ENCODE measurements around the gene CHCHD4.

Gene CHCHD4

DNA sequence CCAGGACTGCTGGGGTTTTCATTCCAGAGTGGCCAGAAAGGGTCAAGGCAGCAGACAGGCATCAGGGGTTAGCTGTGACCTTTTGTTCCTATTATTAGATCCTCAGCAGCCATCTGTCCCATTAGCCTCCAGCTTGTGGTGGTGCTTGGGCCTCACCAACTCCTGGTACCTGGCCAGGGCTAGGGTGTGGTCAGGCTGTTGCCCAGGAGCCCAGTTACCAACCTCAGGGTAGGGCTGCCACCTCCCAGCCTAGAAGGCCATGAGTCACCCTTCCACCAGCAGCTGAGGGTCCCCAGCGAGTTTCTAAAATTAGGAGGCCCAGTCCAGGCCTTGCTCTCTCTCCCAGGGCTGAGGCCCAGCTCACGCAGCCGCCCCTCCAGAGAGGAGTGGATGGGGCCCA lies 12.3 kb upstream of the CHCHD4 start:
- Histone ChIP-seq H3K4me2 (ENCODE audit: low read depth, low read length, poor library complexity, severe bottlenecking) (no peak overlapping the region), H3F3A (ENCODE audit: insufficient read depth) (no peaks in the 10 kb centered on the region), H3K27me3 (ENCODE audit: low read length) (no peaks in the 10 kb centered on the region), H3K4me3 (ENCODE audit: insufficient read depth, low read length, poor library complexity, severe bottlenecking) (no peak overlapping the region), H3K9ac (ENCODE audit: low read length) (no peak overlapping the region), H3K79me2 (ENCODE audit: insufficient read depth, low read length) (no peaks in the 10 kb centered on the region), H3K9me3 (ENCODE audit: insufficient read depth, low read length) (no peaks in the 10 kb centered on the region), H3K9me2 (replicated peaks; ENCODE audit: insufficient read depth, low read length) (no peaks in the 10 kb centered on the region), H3K27ac (ENCODE audit: low read depth, low read length) (no peak overlapping the region), H4K20me1 (ENCODE audit: low read depth, low read length) (no peaks in the 10 kb centered on the region), H2AFZ (ENCODE audit: low read depth, low read length, severe bottlenecking) (no peak overlapping the region), H3K36me3 (ENCODE audit: low read length) (no peaks in the 10 kb centered on the region)
- TF ChIP-seq EZH2phosphoT487 (conservative IDR thresholded peaks at IDR 0.05; ENCODE audit: low read length): no peak
- TF ChIP-seq, protein P1, sequence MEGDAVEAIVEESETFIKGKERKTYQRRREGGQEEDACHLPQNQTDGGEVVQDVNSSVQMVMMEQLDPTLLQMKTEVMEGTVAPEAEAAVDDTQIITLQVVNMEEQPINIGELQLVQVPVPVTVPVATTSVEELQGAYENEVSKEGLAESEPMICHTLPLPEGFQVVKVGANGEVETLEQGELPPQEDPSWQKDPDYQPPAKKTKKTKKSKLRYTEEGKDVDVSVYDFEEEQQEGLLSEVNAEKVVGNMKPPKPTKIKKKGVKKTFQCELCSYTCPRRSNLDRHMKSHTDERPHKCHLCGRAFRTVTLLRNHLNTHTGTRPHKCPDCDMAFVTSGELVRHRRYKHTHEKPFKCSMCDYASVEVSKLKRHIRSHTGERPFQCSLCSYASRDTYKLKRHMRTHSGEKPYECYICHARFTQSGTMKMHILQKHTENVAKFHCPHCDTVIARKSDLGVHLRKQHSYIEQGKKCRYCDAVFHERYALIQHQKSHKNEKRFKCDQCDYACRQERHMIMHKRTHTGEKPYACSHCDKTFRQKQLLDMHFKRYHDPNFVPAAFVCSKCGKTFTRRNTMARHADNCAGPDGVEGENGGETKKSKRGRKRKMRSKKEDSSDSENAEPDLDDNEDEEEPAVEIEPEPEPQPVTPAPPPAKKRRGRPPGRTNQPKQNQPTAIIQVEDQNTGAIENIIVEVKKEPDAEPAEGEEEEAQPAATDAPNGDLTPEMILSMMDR (IDR thresholded peaks at IDR 0.05; ENCODE audit: insufficient read depth, low read length, poor library complexity, severe bottlenecking): no peak

DNA sequence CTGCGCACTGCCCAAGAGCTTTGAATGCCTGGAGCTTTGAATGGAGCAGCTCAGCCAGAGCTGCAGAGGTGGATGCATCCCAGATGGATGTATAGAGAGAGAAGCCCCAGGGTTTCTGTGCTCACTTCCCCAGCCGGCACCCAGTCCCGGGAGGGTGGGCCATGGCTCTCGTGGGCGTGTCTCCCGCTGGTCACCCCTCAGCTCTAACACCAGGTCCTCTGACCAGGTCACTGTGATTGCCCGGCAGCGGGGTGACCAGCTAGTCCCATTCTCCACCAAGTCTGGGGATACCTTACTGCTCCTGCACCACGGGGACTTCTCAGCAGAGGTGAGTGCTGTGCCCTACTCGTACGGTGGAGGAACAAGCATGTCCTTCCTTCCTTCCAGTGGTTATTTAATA lies 10.9 kb upstream of the CHCHD4 start:
- Histone ChIP-seq H3K36me3 (ENCODE audit: low read length) (no peaks in the 10 kb centered on the region), H3K4me2 (ENCODE audit: low read depth, low read length, poor library complexity, severe bottlenecking) (no peak overlapping the region), H3K79me2 (ENCODE audit: insufficient read depth, low read length) (no peaks in the 10 kb centered on the region), H3K9me2 (replicated peaks; ENCODE audit: insufficient read depth, low read length) (no peaks in the 10 kb centered on the region), H3K9me3 (ENCODE audit: insufficient read depth, low read length) (no peaks in the 10 kb centered on the region), H3F3A (ENCODE audit: insufficient read depth) (no peaks in the 10 kb centered on the region), H3K9ac (ENCODE audit: low read length) (no peak overlapping the region), H3K27me3 (ENCODE audit: low read length) (no peaks in the 10 kb centered on the region), H3K27ac (ENCODE audit: low read depth, low read length) (no peak overlapping the region), H2AFZ (ENCODE audit: low read depth, low read length, severe bottlenecking) (no peak overlapping the region), H4K20me1 (ENCODE audit: low read depth, low read length) (no peaks in the 10 kb centered on the region), H3K4me3 (ENCODE audit: insufficient read depth, low read length, poor library complexity, severe bottlenecking) (no peak overlapping the region)
- TF ChIP-seq, protein P1 (IDR thresholded peaks at IDR 0.05; ENCODE audit: insufficient read depth, low read length, poor library complexity, severe bottlenecking): no peak
- TF ChIP-seq EZH2phosphoT487 (conservative IDR thresholded peaks at IDR 0.05; ENCODE audit: low read length): no peak

DNA sequence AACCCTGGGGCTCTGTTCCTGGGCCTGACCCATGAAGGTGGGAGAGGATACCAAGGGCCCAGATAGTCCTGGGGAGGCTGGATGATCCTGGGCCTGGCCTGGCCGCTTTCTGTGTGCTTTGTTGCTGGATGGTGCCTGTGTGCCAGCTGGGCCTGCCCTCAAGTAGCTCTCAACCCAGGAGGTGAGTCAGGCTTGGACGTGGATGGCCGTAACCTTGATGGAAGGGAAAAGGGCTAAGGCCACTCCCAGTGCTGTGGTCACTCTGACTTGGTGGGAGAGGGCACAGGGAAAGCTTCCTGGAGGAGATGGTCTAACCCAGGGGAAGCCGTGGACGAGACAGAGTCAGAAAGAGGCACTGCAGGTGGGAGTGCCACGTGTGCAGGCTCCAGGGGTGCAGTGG lies 9.6 kb upstream of the CHCHD4 start:
- H3K9me3 ChIP-seq (ENCODE audit: insufficient read depth, low read length): no peaks in the 10 kb centered on the region
- no peak overlapping the region for H3K4me2 ChIP-seq (ENCODE audit: low read depth, low read length, poor library complexity, severe bottlenecking)
- no peaks in the 10 kb centered on the region for H3K27me3 ChIP-seq (ENCODE audit: low read length)
- H3K9ac ChIP-seq (ENCODE audit: low read length): no peak overlapping the region
- no peaks in the 10 kb centered on the region for H3F3A ChIP-seq (ENCODE audit: insufficient read depth)
- no peaks in the 10 kb centered on the region for H4K20me1 ChIP-seq (ENCODE audit: low read depth, low read length)
- no peaks in the 10 kb centered on the region for H3K79me2 ChIP-seq (ENCODE audit: insufficient read depth, low read length)
- no peak overlapping the region for H3K27ac ChIP-seq (ENCODE audit: low read depth, low read length)
- no peak overlapping the region for H3K4me3 ChIP-seq (ENCODE audit: insufficient read depth, low read length, poor library complexity, severe bottlenecking)
- H3K36me3 ChIP-seq (ENCODE audit: low read length): no peaks in the 10 kb centered on the region
- H3K9me2 ChIP-seq (replicated peaks; ENCODE audit: insufficient read depth, low read length): no peaks in the 10 kb centered on the region
- TF ChIP-seq, protein P1 (IDR thresholded peaks at IDR 0.05; ENCODE audit: insufficient read depth, low read length, poor library complexity, severe bottlenecking): no peak
- TF ChIP-seq EZH2phosphoT487 (conservative IDR thresholded peaks at IDR 0.05; ENCODE audit: low read length): no peak
- H2AFZ ChIP-seq (ENCODE audit: low read depth, low read length, severe bottlenecking): no peak overlapping the region
